NCI-H774 (cell line): ENCODE results near the gene TRIM34.
A peak's percentile ranks its signal among the peaks of the same experiment; 100 is the strongest.
"Not testable (repeated sequence)": the region's sequence is repeated elsewhere in the genome, so short reads cannot be mapped to it uniquely, and the experiment has no call there.

Experiments
- DNase-seq: peaks from one replicate; lab custom pipeline; 2025; lab: John Stamatoyannopoulos, UW

The TRIM34 gene, protein sequence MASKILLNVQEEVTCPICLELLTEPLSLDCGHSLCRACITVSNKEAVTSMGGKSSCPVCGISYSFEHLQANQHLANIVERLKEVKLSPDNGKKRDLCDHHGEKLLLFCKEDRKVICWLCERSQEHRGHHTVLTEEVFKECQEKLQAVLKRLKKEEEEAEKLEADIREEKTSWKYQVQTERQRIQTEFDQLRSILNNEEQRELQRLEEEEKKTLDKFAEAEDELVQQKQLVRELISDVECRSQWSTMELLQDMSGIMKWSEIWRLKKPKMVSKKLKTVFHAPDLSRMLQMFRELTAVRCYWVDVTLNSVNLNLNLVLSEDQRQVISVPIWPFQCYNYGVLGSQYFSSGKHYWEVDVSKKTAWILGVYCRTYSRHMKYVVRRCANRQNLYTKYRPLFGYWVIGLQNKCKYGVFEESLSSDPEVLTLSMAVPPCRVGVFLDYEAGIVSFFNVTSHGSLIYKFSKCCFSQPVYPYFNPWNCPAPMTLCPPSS

DNA sequence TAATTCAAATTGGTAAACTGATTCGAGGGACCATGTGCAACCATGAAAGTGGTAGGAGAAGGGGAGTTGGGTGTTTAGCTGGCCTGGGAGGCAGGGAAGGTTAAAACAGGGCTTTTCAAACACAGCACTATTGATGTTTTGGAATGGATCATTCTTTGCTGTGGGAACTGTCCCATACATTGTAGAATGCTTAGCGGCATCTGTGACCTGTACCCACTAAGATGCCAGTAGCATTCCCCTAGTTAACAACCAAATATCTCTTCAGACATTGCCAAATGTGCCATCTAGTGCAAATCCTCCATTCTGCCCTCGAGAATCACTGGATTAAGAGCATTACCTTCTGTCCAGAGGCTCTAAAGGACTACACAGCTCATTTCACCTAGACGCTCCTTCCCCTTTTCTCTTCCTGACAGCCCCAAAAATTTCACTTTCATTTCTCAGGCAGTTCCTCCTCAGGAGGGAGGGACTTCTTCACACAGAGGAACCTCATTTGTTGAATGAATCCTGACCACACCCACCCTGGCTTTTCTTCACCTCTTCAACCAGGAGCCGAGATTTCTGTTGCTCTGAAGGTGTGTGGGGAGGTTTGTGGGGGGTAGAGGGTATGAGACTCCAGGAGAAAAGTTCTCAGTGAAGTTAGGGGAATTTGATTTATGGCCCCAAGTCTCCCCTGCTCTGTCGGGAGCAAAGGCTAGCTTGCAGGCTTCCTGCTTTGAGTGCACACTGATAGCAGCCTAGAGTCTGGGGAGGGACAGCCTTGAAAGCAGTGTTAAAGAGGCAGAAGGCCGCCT lies at the start of gene TRIM34:
TSS of gene TRIM34 (plus strand) at position 513 of the 791 bp plus-strand sequence. CDS start 7,331 bp downstream, outside the sequence.
- DNase-seq, result peak; percentile 28

DNA sequence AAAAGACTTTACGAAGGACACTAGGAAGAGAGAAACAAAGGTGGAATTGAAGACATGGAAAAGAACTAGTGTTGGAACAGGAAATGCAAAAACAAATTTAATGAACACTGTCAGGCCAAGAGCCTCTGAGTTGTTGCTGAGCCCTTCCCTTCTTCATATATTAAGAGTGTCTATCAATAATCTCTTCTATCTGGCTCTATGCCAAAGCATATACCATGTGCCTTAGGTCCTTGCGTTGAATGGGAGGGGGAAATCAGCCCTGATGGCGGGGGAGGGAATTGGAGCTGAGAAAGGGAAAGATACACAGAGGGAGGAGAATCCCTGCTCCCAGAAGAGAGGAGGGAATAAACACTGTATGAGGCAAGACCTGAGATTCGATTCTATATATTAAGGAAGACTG lies 49.6 kb upstream of the TRIM34 start:
- DNase-seq, result no peak

DNA sequence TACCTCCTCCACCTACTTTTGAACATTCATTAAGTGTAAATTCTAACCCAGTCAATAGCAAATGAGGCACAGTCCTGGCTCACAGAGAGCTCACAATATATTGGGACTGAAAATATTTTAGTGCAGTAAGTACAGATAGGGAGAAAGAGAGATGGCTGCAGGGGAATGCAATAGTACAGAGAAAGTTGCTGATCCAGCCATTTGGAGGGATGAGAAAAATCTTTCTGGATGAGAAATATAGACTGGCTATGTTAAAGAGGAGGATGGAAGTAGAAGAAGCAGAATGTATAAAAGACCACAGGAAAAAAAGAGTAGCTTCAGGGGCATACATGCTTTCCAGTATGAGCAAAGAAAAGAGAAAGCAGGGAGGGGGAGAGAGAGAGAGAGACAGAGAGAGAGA lies 47.7 kb upstream of the TRIM34 start:
- no peak for DNase-seq

DNA sequence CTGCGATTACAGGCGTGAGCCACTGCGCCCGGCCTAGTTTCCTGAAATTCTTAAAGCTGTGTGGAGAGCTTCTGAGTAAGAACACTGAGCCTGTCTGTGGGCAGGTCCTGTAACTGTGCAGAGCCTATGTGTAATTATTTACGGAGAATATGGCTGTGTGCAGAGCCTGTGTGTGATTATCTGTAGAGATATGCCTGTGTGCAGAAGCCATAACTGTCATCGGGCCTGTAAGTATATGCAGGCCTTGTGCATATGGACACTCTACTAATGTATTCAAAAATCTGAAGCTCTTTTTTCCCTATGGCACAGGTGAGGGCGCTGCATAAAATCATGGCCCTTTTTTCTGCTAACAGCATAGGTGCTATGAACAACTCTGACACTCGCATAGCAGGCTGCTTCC lies 44.2 kb upstream of the TRIM34 start, which contains the start of gene OR52B6:
TSS of gene OR52B6 (plus strand) at position 301 of the 400 bp plus-strand sequence. CDS start at position 301, 0 bp downstream.
- no peak for DNase-seq

DNA sequence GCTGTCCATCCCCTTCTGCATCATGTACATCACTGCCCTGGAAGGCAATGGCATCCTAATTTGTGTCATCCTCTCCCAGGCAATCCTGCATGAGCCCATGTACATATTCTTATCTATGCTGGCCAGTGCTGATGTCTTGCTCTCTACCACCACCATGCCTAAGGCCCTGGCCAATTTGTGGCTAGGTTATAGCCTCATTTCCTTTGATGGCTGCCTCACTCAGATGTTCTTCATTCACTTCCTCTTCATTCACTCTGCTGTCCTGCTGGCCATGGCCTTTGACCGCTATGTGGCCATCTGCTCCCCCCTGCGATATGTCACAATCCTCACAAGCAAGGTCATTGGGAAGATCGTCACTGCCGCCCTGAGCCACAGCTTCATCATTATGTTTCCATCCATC lies 43.8 kb upstream of the TRIM34 start:
- DNase-seq, result no peak

DNA sequence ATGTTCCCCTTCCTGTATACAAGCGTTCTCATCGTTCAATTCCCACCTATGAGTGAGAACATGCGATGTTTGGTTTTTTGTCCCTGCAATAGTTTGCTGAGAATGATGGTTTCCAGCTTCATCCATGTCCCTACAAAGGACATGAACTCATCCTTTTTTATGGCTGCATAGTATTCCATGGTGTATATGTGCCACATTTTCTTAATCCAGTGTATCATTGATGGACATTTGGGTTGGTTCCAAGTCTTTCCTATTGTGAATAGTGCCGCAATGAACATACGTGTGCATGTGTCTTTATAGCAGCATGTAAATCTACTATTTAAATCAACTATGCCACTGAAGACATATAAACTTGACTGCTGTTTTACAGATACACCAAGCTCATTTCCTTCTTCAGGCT lies 40.3 kb upstream of the TRIM34 start:
- DNase-seq, result not testable (repeated sequence)

DNA sequence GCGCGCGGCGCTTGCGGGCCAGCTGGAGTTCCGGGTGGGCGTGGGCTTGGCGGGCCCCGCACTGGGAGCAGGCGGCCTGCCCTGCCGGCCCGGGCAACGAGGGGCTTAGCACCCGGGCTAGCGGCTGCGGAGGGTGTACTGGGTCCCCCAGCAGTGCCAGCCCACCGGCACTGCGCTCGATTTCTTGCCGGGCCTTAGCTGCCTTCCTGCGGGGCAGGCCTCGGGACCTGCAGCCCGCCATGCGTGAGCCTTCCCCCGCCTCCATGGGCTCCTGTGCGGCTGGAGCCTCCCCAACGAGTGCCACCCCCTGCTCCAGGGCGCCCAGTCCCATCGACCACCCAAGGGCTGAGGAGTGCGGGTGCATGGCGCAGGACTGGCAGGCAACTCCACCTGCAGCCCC lies 34.9 kb upstream of the TRIM34 start:
- DNase-seq, result not testable (repeated sequence)

DNA sequence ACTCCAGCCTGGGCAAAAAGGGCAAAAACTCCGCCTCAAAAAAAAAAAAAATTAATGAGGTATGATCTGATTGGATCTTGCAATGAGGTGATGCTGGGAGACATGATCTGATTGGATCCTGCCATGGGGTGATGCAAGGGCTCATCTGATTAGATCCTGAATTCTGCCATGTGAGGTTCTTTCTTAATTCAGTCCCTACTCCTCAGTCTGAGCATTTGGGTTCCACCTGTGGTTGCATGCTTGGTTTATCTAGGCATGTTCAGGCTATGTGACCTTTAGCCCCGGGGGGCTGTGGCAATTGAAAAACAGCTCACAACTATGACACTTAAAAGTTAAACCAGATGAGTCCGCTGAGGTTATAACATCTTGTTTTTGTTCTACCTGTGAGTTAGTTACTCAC lies 33.2 kb upstream of the TRIM34 start:
- DNase-seq, result no peak

DNA sequence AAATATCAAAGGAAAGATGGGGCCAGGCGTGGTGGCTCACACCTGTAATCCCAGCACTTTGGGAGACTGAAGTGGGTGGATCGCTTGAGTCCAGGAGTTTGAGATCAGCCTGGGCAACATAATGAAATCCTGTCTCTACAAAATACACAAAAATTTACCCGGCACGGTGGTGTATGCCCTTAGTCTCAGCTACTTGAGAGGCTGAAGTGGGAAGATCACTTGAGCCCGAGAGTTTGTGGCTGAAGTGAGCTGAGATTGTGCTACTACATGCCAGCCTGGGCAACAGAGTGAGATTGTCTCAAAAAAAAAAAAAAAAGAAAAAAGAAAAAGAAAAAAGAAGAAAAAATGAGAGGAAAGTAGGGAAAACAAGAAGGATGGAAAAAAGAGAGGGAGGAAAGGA lies 32.2 kb upstream of the TRIM34 start:
- no peak for DNase-seq

DNA sequence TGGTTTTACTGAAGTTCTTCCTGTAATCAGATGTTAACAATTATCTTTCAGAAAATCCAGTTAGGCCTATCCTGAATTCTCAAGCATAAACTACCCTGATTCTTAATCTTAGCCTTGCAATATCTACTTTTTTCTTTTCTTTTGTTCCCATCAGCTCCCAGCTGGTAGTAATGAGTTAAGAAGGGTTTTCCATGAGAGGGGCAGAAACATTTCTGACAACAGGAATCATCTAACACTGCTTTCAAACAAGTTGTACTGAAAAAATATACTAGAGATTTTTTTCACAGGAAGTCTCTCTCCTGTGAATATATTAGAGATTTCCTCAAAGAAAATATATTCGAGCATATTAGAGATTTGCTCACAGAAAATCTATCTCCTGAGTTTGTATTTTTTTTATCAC lies 31.7 kb upstream of the TRIM34 start:
- no peak for DNase-seq

DNA sequence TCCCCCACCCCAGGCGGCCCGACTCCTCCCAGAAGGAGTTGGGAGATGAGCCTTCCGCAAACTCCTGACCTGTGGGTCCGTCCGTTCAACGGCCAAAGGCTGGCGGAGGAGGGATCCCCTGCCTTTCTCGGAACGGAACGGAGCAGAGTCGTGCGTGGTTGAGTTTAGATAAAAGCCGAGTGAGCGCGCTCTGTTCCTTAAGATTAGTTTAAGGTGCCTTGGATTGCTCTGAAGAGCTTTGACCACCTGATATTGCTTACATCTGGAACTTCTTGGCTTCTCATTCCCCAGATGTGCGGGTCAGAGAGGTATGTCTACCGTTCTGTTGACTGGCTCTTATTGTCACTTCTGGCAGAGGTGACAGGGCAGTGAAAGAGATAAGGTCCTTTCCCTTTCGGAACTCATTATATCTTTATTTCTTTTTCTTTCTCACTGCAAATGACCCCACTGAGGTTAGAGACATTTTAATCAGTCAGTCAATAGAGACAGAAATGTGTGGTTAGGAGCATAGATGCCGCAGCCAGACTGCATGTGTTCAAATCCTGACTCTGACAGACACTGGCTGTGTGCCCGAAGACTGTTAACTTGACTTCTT lies 28.1 kb upstream of the TRIM34 start, which contains the start of gene TRIM6:
TSS of gene TRIM6 (plus strand) at position 31 of the 595 bp plus-strand sequence. CDS start at position 292, 261 bp downstream.
- DNase-seq, result no peak

DNA sequence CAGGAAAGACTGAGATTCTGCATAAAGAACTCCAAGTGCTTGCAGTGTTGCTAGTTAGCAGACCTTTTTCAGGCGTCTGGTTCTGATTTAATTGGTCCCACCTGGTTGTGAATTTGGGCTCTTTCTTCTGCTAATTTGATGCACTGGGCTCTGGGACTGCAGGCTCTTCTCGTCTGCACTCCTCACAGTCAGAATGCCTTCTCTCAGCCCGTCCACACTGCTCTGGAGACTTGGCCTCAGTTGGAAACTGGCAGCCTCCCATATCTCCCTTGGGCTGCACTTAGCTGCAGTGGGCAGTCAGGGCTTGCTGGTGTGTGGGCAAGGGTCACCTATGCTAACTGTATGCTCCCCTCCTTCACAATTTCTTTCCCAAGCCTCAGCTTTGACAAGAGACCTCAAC lies 26.8 kb upstream of the TRIM34 start:
- DNase-seq, result no peak

DNA sequence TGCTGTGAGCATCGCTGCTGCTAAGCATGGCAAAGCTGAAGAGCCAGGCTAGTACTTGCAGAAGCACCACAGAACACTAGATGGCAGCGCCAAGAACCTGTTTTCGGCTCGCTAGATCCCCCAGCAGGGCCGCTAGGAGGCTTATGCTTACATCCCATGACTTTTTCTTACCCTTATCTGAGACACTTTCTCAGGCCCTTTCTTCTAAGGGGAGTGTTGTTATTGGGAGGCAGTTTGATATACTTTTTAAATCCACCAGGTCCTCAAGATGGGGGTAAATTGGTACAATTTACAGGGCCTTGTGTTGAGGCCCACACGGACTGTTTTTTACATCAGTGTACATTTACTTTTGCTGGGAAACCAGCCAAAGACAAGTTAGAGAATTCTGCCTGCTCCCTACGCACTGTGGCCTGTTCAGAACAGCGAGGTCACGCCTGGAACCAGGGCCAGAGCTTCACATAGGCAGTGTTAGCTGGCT lies 24.4 kb upstream of the TRIM34 start:
- DNase-seq, result no peak

DNA sequence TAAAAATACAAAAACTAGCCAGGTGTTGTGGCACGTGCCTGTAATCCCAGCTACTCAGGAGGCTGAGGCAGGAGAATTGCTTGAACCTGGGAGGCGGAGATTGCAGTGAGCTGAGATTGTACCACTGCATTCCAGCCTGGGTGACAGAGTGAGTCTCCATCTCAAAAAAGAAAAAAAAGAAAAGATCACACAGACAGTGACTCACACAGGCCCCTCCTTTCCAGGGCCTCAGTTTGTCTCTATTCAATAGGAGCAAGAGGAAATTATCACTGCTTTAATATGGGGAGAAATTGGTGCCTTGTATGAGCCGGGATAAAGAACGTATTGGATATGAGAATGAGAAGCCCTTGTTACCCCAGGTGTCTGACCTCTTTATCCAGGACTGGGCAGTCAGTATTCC lies 22.0 kb upstream of the TRIM34 start:
- not testable (repeated sequence) for DNase-seq

DNA sequence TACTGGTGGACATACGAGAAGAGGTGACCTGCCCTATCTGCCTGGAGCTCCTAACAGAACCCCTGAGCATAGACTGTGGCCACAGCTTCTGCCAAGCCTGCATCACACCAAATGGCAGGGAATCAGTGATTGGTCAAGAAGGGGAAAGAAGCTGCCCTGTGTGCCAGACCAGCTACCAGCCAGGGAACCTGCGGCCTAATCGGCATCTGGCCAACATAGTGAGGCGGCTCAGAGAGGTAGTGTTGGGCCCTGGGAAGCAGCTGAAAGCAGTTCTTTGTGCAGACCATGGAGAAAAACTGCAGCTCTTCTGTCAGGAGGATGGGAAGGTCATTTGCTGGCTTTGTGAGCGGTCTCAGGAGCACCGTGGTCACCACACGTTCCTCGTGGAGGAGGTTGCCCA lies 21.5 kb upstream of the TRIM34 start:
- DNase-seq, result no peak

DNA sequence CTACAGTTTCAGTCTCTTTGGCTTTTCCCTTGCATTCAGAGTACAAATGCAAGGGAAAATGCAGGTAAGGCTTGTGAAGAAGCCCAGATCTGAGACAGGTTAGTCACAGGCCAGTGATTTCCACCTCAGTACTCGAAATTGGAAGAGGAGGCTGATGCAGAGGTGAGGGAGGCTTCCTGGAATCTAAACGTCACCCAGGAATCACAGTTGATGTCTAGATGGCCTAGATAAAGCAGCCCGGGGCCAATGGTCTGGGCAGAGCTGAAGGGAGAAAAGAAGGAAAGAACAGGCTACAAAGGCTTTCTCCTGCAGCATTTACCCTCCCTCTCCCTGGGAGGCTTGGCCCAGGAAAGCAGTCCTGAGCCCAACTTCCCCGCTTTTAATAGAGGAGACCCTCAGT lies 19.9 kb upstream of the TRIM34 start:
- no peak for DNase-seq

DNA sequence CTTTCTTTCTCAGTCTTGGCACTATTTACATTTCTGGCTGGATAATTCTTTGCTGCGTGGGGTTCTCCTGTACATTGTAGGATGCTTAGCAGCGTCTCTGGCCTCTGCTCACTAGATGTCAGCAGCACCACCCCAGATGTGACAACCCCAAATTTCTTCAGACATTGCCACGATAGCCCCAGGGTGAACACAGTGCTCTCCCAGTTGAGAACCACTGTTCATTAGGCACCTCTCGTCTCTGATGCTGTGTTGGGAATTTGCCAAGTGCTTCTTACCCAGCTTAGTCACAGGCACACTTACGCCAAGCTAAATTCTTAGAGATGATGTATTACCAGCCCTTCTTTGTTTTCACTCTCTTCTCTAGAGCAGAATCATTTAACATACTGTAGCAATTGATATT lies 19.0 kb upstream of the TRIM34 start:
- no peak for DNase-seq

DNA sequence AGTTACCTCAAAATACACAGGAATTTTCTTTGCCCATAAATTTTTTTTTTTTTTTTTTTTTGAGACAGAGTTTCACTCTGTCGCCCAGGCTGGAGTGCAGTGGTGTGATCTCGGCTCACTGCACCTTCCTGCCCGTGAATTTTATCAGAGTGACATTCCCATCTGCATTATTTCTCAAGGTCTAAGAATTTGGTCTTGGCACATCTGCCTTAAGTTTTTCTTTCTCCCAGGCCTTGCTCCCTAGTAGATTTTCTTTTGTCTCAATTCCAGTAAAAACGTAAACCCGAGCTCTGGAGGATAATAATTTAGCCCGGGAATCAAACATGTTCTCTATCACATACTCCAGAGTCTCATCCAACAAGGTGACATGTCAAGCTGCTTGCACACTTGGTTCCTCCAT lies 16.0 kb upstream of the TRIM34 start:
- no peak for DNase-seq

DNA sequence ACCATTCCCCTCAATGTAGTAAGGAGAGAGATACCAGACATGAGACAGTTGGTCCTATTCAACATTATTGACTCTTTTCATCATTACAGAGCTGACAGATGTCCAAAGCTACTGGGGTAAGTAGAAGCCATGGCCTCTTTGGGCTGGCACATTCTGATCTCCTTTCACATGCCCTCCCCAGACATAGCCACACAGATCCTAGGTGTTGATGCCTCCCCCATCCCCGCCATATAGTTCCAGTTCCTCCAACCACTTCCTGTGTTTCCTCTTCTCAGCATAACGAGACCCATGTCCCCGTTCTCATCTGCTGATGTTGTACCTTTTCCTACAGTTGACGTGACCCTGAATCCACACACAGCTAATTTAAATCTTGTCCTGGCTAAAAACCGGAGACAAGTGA lies 14.4 kb upstream of the TRIM34 start:
- DNase-seq, result no peak

DNA sequence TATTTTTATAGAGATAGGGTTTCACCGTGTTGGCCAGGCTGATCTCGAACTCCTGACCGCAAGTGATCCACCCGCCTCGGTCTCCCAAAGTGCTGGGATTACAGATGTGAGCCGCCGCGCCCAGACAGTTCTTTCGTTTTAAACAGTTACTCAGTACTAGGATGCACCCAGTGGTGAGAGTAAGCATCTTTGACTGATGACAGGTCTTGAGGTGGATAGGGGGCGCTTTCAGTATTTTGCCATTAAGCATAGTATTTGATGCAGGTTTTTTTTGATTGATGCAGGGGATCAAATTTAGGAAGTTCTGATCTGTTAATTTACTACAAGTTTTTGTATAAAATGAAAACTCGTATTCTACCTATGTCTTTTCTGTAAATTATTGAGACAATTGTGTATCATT lies 13.2 kb upstream of the TRIM34 start:
- DNase-seq, result no peak

DNA sequence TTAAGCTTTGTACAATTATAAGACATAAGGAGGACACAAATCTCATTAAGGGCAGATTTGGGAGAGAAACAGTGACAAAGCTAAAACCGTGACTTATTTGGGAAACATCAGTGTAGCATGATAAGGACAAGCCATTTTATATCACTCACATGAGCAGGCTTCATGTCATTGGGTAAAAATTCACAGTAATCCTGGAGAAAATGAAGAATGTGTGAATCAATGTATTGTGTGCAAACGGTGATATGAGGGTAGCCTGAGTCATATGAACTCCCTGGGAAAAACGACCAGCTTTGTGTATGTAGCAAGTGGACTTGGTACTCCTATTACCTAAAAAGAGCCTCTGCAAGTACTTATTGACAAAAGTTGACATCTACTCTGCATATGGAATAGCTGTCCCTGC lies 6.0 kb upstream of the TRIM34 start:
- DNase-seq, result no peak
